Osteocyte (in vitro differentiated cells): ENCODE results near the gene PTPRN2. TPM values are rescaled to one million over a fixed set of nuclear protein-coding genes. Genes with fewer than 3 reads are reported as not detected.

Source experiments
- DNase-seq: peaks from one replicate; pipeline ENCODE4 v3.0.0; 2021; ENCODE audit warnings: mixed read lengths; ENCODE audit not compliant: unreplicated experiment; ENCODE audit errors: extremely low spot score
- H3K27ac Mint-ChIP-seq: one replicate; pipeline ENCODE4 v1.8.0; 2021; ENCODE audit warnings: mild to moderate bottlenecking, mixed read lengths; ENCODE audit not compliant: unreplicated experiment
- H3K27me3 Mint-ChIP-seq: one replicate; pipeline ENCODE4 v1.8.0; 2021; ENCODE audit warnings: mixed read lengths; ENCODE audit not compliant: unreplicated experiment
- H3K36me3 Mint-ChIP-seq: one replicate; pipeline ENCODE4 v1.8.0; 2021; ENCODE audit warnings: mixed read lengths; ENCODE audit not compliant: unreplicated experiment
- H3K4me1 Mint-ChIP-seq: one replicate; pipeline ENCODE4 v1.8.0; 2021; ENCODE audit warnings: mixed read lengths; ENCODE audit not compliant: unreplicated experiment
- H3K4me3 Mint-ChIP-seq: one replicate; pipeline ENCODE4 v1.8.0; 2021; ENCODE audit warnings: mild to moderate bottlenecking, moderate library complexity, mixed read lengths; ENCODE audit not compliant: unreplicated experiment
- H3K9me3 Mint-ChIP-seq: one replicate; pipeline ENCODE4 v1.8.0; 2021; ENCODE audit warnings: mixed read lengths; ENCODE audit not compliant: unreplicated experiment
- total RNA-seq: library from RNA; stranded (reverse); gene quantifications from 2 replicates; pipeline ENCODE4 v1.2.1, GENCODE V29; 2021
- TF ChIP-seq, protein P1 (sequence below): fragments of 200-600 bp; sonication (generic); IDR thresholded peaks from 2 replicates; pipeline ENCODE4 v1.5.0; 2021; ENCODE audit warnings: antibody characterized with exemption, mild to moderate bottlenecking, moderate library complexity

Gene PTPRN2
- total RNA-seq, 1 donor from 2014 or later, result 0.59 TPM

DNA sequence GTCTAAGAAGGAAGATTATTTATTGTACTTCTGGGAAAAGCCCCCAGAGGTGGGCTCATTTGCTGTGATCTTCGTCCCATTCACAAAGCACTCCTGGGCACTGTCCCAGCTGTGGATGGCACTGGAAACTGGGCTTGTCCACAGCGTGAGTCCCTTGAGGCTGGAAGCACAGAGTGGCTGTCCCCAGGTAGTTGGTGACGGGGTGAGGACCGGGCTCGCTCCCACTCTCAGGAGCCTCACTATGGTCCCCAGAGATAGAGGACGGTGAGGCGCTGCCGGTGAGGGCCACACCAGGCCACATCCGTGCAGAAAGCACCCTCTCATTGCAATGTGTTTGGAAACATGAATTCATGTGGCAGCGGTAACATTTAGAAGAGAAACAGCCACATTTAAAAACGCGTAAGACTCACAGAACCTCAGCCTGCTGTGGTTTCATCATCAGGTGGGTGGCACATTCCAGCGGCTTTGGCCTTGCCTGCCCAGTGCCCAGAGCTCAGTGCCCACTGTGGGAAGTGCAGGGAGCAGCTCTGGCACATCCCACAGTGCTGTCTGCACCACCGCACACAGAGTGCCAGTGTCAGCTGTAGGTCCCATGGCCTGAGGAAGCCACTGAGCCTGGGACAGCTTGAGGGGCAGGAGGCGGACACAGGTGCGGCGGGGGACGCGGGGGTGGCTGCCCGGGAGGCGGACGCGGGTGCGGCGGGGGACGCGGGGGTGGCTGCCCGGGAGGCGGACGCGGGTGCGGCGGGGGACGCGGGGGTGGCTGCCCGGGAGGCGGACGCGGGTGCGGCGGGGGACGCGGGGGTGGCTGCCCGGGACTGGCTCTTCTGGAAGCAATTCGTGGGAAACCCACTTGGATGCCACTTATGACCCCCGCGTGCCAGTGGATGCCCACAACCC is 801.0 kb downstream of the PTPRN2 start:
- peaks cover 5% of the 10 kb centered on the region for H3K9me3 Mint-ChIP-seq
- H3K4me1 Mint-ChIP-seq, result no peaks in the 10 kb centered on the region
- H3K4me3 Mint-ChIP-seq, result no peak overlapping the region
- TF ChIP-seq, protein P1, sequence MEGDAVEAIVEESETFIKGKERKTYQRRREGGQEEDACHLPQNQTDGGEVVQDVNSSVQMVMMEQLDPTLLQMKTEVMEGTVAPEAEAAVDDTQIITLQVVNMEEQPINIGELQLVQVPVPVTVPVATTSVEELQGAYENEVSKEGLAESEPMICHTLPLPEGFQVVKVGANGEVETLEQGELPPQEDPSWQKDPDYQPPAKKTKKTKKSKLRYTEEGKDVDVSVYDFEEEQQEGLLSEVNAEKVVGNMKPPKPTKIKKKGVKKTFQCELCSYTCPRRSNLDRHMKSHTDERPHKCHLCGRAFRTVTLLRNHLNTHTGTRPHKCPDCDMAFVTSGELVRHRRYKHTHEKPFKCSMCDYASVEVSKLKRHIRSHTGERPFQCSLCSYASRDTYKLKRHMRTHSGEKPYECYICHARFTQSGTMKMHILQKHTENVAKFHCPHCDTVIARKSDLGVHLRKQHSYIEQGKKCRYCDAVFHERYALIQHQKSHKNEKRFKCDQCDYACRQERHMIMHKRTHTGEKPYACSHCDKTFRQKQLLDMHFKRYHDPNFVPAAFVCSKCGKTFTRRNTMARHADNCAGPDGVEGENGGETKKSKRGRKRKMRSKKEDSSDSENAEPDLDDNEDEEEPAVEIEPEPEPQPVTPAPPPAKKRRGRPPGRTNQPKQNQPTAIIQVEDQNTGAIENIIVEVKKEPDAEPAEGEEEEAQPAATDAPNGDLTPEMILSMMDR, result no peak
- H3K36me3 Mint-ChIP-seq, result no peaks in the 10 kb centered on the region
- DNase-seq, result no peak
- H3K27ac Mint-ChIP-seq, result no peak overlapping the region
- H3K27me3 Mint-ChIP-seq, result no peaks in the 10 kb centered on the region

DNA sequence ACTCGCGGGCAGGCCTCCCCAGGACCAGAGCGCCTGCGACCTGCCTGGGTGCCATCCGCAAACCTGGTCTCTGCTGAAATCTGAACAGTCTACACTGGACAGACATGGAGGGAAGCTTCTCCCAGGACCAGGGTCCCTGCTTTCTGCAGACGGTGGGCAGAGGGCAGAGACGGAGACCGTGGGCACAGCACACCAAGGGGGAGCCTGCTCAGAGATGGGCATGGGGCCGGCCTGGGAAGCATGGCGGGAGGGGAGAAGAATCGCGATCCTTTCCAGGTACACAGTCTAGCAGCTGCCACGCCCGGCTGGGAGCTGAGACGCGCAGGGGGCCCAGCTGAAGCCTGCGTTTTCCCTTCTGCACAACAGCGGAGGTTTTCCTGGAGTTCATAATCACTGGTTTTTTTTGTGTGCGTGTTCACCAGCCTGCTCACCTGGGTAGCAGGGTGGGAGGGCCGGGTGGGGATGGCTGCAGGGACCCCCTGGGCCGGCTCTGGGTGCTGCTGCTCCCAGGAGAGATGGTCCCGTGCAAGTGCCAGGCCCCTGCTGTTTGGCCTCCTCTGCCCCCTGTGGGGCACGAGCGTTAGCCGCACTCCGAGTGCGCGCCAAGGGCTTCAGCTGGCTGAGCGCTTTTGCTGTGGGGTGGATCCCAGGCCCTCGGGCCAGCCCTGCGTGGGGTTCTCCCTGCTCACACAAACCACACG is 802.0 kb downstream of the PTPRN2 start:
- Mint-ChIP-seq H3K36me3 (no peaks in the 10 kb centered on the region), H3K27ac (no peak overlapping the region), H3K27me3 (no peaks in the 10 kb centered on the region), H3K9me3 (peaks cover 5% of the 10 kb centered on the region), H3K4me1 (no peaks in the 10 kb centered on the region), H3K4me3 (no peak overlapping the region)
- no peak for DNase-seq
- TF ChIP-seq, protein P1, result no peak

DNA sequence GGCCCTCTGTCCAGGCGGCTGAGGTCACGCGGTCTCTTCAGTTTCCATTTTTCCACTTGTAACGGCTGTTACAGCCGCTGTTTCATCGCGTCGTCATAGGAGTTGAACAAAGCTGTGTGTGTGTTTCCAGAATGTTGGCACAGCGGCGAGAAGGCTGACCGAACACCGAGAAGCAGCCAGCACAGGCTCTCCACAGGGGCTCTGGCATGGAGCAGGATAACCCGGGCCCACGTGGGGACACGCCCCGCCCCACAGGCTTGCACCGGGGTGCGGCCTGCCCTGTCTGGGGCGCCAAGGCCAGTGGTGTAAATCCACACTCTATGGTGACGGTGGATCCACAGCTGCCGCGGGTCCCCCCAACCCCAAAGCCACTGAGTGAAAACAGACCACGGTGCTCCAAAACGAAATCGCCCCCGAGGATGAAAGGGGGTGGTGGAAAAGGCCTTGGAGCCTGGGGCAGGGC is 802.6 kb downstream of the PTPRN2 start:
- TF ChIP-seq, protein P1, result no peak
- H3K9me3 Mint-ChIP-seq, result peaks cover 5% of the 10 kb centered on the region
- H3K27me3 Mint-ChIP-seq, result no peaks in the 10 kb centered on the region
- H3K27ac Mint-ChIP-seq, result no peak overlapping the region
- no peak for DNase-seq
- no peak overlapping the region for H3K4me3 Mint-ChIP-seq
- H3K36me3 Mint-ChIP-seq, result no peaks in the 10 kb centered on the region
- no peaks in the 10 kb centered on the region for H3K4me1 Mint-ChIP-seq

DNA sequence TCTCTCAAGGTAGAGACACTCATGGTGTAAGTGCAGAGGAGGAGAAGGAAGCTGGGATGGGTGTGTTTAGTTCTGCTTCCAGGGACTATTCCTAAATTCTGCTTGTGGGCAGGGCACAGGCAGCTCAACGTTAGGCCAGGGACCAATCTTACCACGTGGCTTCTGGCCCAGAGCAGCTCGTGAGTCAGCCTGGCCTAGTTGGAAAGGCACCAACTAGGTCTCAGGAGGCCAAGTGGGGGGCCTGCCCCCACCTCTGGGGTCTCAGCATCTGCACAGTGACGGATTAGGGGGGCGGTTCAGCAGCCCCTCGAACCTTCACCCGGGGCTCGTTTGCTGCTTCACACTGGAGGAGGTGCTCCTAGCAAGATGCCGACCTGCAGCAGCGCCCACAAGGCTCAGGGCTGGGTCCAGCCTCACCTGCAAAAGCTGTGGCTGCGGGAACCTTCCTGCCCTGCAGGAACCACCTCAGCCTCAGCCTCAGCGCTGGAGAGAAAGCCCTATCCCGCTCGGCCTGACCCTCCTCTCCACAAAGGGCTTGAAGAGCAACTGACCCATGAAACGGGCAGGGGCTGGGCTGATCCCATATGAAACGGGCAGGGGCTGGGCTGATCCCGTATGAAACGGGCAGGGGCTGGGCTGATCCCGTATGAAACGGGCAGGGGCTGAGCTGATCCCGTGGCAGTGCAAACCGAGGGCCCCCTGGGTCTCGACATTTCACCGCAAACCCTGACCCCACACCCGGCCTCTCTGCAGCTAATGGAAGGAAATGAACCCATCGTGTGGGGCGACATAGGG is 803.4 kb downstream of the PTPRN2 start:
- Mint-ChIP-seq H3K9me3 (peaks cover 5% of the 10 kb centered on the region), H3K4me1 (no peaks in the 10 kb centered on the region), H3K4me3 (no peak overlapping the region), H3K27me3 (no peaks in the 10 kb centered on the region), H3K36me3 (no peaks in the 10 kb centered on the region), H3K27ac (no peak overlapping the region)
- TF ChIP-seq, protein P1, result no peak
- DNase-seq, result no peak
